ENCODE data around the gene STARD10. TPM values are rescaled to one million over a fixed set of nuclear protein-coding genes. Genes with fewer than 3 reads are reported as not detected.

The STARD10 gene
- total RNA-seq, 2 experiments from 2014 or later = 8.1 to 8.6 TPM

DNA sequence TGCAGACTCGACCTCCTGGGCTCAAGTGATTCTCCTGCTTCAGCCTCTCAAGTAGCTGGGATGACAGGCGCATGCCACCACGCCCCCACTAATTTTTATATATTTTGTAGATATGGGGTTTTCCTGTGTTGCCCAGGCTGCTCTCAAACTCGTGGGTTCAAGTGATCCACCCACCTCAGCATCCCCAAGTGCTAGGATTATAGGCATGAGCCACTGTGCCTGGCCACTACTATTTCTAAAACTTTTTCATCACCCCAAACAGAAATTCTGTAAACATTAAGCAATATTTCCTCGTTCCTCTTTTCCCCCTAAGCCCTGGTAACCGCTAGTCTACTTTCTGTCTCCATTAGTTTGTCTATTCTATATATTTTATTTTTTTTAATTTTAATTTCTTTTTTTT is 11.4 kb upstream of the STARD10 start:
- ChIA-PET POLR2A (no interaction called here), CTCF (no interaction called here)
- intact Hi-C loops (cut with micrococcal nuclease) = no loop called here
- Mint-ChIP-seq H3K4me3 (no peak overlapping the region), H3K9me3 (no peaks in the 10 kb centered on the region), H3K36me3 (ENCODE audit: low read depth) (peaks cover 23% of the 10 kb centered on the region), H3K27ac (no peak overlapping the region), H3K27me3 (no peaks in the 10 kb centered on the region), H3K4me1 (ENCODE audit: low read depth) (peaks cover 2% of the 10 kb centered on the region)
- TF ChIP-seq, protein P1, sequence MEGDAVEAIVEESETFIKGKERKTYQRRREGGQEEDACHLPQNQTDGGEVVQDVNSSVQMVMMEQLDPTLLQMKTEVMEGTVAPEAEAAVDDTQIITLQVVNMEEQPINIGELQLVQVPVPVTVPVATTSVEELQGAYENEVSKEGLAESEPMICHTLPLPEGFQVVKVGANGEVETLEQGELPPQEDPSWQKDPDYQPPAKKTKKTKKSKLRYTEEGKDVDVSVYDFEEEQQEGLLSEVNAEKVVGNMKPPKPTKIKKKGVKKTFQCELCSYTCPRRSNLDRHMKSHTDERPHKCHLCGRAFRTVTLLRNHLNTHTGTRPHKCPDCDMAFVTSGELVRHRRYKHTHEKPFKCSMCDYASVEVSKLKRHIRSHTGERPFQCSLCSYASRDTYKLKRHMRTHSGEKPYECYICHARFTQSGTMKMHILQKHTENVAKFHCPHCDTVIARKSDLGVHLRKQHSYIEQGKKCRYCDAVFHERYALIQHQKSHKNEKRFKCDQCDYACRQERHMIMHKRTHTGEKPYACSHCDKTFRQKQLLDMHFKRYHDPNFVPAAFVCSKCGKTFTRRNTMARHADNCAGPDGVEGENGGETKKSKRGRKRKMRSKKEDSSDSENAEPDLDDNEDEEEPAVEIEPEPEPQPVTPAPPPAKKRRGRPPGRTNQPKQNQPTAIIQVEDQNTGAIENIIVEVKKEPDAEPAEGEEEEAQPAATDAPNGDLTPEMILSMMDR (IDR thresholded peaks at IDR 0.05) = no peak
- no peak for DNase-seq
- ATAC-seq = no peak

DNA sequence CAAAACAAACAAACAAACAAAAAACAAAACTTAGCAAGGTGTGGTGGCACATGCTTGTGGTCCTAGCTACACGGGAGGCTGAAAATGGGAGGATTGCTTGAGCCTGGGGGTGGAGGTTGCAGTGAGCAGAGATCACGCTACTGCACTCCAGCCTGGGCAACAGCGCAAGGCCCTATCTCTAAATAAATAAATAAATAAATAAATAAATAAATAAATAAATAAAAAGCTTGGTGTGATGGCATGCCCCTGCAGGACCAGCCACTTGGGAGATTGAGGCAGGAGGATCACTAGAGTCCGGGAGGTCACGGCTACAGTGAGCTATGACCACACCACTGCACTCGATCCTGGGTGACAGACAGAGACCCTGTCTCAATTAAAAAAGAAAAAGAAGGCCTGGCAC is 9.0 kb upstream of the STARD10 start:
- Mint-ChIP-seq H3K36me3 (ENCODE audit: low read depth) (peaks cover 9% of the 10 kb centered on the region), H3K4me3 (no peak overlapping the region), H3K27ac (no peak overlapping the region), H3K4me1 (ENCODE audit: low read depth) (no peaks in the 10 kb centered on the region), H3K27me3 (no peaks in the 10 kb centered on the region), H3K9me3 (no peaks in the 10 kb centered on the region)
- TF ChIP-seq, protein P1 (IDR thresholded peaks at IDR 0.05) = no peak
- intact Hi-C loops (cut with micrococcal nuclease) = no loop called here
- DNase-seq (no peak), ATAC-seq (no peak)
- ChIA-PET POLR2A (interaction anchor here (1.2 to 1.3 kb wide), 2 partner anchors 8 to 11 kb away, joined by 3 read pairs; partner anchors contain the start of genes ATG16L2 and STARD10), CTCF (interaction anchor here (2.2 kb wide), 1 partner anchor 9 kb away, joined by 9 read pairs; the partner anchor contains the start of gene STARD10)

DNA sequence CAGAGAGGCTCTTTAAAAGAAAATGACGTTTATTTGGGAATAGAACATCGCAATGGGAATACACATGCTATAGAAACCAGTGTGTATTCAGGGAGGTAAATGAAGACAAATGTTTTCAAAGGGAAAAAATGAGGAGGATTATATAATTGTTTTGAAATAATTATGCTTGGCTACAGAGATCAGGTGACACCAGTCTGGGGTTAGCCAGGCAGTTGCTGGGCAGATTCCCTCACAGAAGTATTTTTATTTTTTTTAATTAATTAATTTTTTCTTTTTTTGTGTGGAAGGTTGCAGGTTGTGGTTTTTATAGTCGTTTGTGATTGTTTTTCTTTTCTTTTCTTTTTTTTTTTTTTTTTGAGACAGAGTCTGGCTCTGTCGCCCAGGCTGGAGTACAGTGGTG is 5.6 kb upstream of the STARD10 start:
- no peaks in the 10 kb centered on the region for H3K36me3 Mint-ChIP-seq (ENCODE audit: low read depth)
- TF ChIP-seq, protein P1 (IDR thresholded peaks at IDR 0.05) = no peak
- intact Hi-C loops (cut with micrococcal nuclease) = no loop called here
- ChIA-PET POLR2A (interaction anchor here (1.7 kb wide), 1 partner anchor 14 kb away, joined by 5 read pairs; no protein-coding TSS in a partner anchor), CTCF (interaction anchor here (0.6 kb wide), 1 partner anchor 375 kb away, joined by 3 read pairs; no protein-coding TSS in a partner anchor)
- no peaks in the 10 kb centered on the region for H3K27me3 Mint-ChIP-seq
- DNase-seq (no peak), ATAC-seq (no peak)
- H3K4me1 Mint-ChIP-seq (ENCODE audit: low read depth) = peaks cover 4% of the 10 kb centered on the region
- H3K9me3 Mint-ChIP-seq = no peaks in the 10 kb centered on the region
- H3K27ac Mint-ChIP-seq = no peak overlapping the region
- no peak overlapping the region for H3K4me3 Mint-ChIP-seq

DNA sequence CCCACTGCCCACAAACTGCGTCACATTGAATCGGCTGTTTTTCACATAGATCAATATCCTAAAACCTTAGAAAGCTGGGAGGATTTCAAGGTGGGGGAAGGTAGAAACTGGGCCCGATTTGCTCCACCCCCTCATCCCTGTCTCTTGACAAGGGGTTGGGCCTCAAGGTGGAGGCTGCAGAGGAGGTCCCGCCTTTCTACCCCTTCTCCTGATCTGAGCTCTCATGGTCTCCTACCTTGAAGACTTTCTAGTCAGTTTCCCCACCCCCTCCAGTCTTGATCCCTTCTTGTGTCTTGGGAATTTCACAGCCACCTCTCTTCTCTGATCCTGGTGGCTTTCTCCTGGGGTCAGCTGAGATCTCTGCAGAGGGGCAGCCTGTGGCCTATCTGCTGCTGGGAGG is 4.5 kb upstream of the STARD10 start:
- Mint-ChIP-seq H3K4me1 (ENCODE audit: low read depth) (peaks cover 8% of the 10 kb centered on the region), H3K9me3 (no peaks in the 10 kb centered on the region), H3K27ac (no peak overlapping the region), H3K27me3 (no peaks in the 10 kb centered on the region), H3K4me3 (no peak overlapping the region), H3K36me3 (ENCODE audit: low read depth) (no peaks in the 10 kb centered on the region)
- TF ChIP-seq, protein P1 (IDR thresholded peaks at IDR 0.05) = no peak
- intact Hi-C loops (cut with micrococcal nuclease) = no loop called here
- ChIA-PET POLR2A (interaction anchor here (0.6 kb wide), 1 partner anchor 25 kb away, joined by 3 read pairs; no protein-coding TSS in a partner anchor), CTCF (interaction anchor here (0.9 to 1.5 kb wide), 3 partner anchors 9 to 73 kb away, joined by 3 to 10 read pairs (median 5); no protein-coding TSS in a partner anchor)
- DNase-seq = no peak
- ATAC-seq = no peak

DNA sequence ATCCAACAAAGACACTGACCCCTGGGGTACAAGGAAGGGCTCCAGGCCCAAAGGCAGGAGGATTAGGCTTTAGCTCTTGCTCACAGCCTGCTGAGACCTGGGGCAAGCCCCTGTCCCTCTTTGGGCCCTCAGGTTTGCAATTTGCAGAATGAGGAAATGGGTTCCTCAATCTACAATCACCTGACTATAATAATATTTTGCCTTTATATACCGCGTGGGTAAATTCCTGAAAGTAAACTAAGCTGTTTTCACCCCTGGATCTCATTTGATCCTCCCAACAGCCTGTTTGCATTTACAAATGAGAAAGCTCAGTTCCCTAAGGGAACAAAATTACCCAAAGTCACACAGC is 797 bp downstream of the STARD10 start:
- Mint-ChIP-seq H3K36me3 (ENCODE audit: low read depth) (no peaks in the 10 kb centered on the region), H3K9me3 (no peaks in the 10 kb centered on the region), H3K4me1 (ENCODE audit: low read depth) (peaks cover 21% of the 10 kb centered on the region), H3K27ac (peak overlapping the region; percentile 100), H3K4me3 (peak overlapping the region; percentile 97), H3K27me3 (no peaks in the 10 kb centered on the region)
- ChIA-PET CTCF (interaction anchor here (0.8 to 4.0 kb wide), 17 partner anchors 10 to 386 kb away, joined by 3 to 99 read pairs (median 6); partner anchors contain the start of gene ATG16L2), POLR2A (interaction anchor here (1.2 to 3.7 kb wide), 9 partner anchors 12 to 71 kb away, joined by 3 to 23 read pairs (median 5); partner anchors contain the start of gene ATG16L2)
- DNase-seq = no peak
- TF ChIP-seq, protein P1 (IDR thresholded peaks at IDR 0.05) = no peak
- no peak for ATAC-seq
- intact Hi-C loops (cut with micrococcal nuclease) = loop anchor here (1.0 kb wide), 1 partner anchor 68 kb away; no protein-coding TSS in a partner anchor
